ENCODE data around the gene NPB. TPM values are rescaled to one million over a fixed set of nuclear protein-coding genes. Genes with fewer than 3 reads are reported as not detected.

The NPB gene
- polyA plus RNA-seq, 4 donors = 0.32 to 1.00 (median 0.48) TPM

DNA sequence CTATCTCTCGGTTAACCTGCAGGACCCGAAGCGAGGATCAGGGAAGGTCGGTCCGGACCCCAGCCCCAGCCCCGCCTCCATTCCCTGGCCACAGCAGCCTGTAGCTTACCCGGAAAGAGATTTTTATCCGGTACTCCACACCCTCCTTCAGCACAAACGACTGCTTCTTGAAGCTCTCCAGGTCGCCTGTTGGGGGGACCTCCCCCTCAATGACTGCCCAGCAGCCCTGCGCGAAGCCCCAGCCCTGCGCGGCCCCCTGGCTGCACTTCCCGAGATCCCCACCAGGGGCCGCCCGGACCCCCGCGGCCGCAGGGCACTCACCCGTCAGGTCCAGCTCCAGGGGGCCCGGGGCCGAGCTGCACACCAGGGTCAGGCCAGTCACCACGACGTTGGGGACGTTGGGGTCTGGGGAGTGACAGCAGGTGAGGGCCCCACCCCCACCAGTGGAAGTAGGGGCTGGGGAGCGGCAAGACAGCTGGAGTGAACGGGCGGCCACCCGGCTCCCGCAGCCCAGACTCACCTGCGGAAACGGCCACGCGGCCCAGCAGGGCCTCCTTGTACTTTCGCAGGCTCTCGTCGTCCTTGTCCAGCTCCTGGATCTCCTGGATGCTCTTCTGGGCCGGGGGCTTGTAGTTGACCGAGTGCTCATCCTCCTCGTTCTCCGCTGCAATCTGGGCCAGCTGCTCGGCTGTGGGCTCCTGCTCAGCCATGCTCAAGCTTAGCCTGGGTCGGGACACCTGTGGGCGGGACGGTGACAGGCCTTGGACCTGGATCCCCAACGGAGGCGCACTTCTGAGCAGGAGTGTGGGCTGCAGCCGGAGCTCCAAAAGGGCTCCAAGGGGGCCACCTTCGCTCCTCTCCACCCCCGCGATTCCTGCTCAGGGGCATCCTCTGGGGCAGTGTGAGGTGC lies 32.6 kb upstream of the NPB start:
- no peak for DNase-seq (ENCODE audit: low read depth in 4 of 4, low spot score in 3 of 4)

- DNase-seq (ENCODE audit: low read depth in 4 of 4, low spot score in 3 of 4) = no peak
Measured at GRCh38 chr17:81870131-81870980, 31.7 kb upstream of the NPB start.

GRCh38 chr17:81870981-81871386 lies 31.1 kb upstream of the NPB start, which contains the start of gene ARHGDIA:
TSS of gene ARHGDIA (minus strand) at chr17:81871337. CDS start at chr17:81869930, 1,407 bp downstream.
- DNase-seq (ENCODE audit: low read depth in 4 of 4, low spot score in 3 of 4) = no peak

GRCh38 chr17:81871387-81872230 lies 30.4 kb upstream of the NPB start:
- DNase-seq (ENCODE audit: low read depth in 4 of 4, low spot score in 3 of 4) = peak in 3 of 4 donors; percentile 77 to 81 (median 78)

GRCh38 chr17:81877569-81877968 lies 24.5 kb upstream of the NPB start:
- no peak for DNase-seq (ENCODE audit: low read depth in 4 of 4, low spot score in 3 of 4)

GRCh38 chr17:81878294-81878693 lies 23.7 kb upstream of the NPB start:
- no peak for DNase-seq (ENCODE audit: low read depth in 4 of 4, low spot score in 3 of 4)

- DNase-seq (ENCODE audit: low read depth in 4 of 4, low spot score in 3 of 4) = no peak
Measured at GRCh38 chr17:81879121-81879520, 22.9 kb upstream of the NPB start.

GRCh38 chr17:81884520-81884919 lies 17.5 kb upstream of the NPB start:
- no peak for DNase-seq (ENCODE audit: low read depth in 4 of 4, low spot score in 3 of 4)

GRCh38 chr17:81884968-81885367 lies 17.1 kb upstream of the NPB start:
- DNase-seq (ENCODE audit: low read depth in 4 of 4, low spot score in 3 of 4) = no peak

GRCh38 chr17:81885454-81885853 lies 16.6 kb upstream of the NPB start:
- no peak for DNase-seq (ENCODE audit: low read depth in 4 of 4, low spot score in 3 of 4)

GRCh38 chr17:81885869-81886548 lies 16.0 kb upstream of the NPB start:
- no peak for DNase-seq (ENCODE audit: low read depth in 4 of 4, low spot score in 3 of 4)

GRCh38 chr17:81888105-81888987 lies 13.7 kb upstream of the NPB start:
- DNase-seq (ENCODE audit: low read depth in 4 of 4, low spot score in 3 of 4) = no peak

DNA sequence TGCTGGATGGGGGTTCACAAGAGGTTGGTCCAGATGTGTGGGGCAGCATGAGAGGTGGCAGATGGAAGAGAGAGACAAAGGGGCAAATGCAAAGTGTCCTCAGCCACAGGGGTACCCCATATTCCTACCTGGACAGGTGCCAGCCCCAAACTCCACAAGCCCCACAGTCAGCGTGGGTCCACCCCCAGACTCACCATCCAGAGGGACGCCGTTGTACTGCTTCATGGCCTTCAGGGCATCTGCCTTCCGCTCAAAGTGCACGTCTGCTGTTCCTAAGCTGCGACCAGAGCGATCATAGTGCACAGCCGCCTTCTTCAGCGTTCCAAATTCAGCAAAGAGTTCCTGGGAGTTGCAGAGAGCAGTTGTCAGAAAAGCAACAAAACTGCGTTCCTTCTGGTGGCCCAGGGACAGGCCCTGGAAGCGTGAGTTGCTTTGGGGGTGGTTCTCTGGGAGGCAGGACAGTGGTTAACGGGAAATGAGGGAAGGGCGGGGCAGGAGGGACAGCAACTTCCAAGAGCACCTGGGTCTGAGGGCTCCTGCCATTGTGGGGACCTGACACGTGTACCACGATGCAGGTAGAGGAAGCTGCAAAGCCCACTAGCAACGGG lies 12.9 kb upstream of the NPB start:
- no peak for DNase-seq (ENCODE audit: low read depth in 4 of 4, low spot score in 3 of 4)

- DNase-seq (ENCODE audit: low read depth in 4 of 4, low spot score in 3 of 4) = no peak
Measured at GRCh38 chr17:81889602-81890001, 12.4 kb upstream of the NPB start.

DNA sequence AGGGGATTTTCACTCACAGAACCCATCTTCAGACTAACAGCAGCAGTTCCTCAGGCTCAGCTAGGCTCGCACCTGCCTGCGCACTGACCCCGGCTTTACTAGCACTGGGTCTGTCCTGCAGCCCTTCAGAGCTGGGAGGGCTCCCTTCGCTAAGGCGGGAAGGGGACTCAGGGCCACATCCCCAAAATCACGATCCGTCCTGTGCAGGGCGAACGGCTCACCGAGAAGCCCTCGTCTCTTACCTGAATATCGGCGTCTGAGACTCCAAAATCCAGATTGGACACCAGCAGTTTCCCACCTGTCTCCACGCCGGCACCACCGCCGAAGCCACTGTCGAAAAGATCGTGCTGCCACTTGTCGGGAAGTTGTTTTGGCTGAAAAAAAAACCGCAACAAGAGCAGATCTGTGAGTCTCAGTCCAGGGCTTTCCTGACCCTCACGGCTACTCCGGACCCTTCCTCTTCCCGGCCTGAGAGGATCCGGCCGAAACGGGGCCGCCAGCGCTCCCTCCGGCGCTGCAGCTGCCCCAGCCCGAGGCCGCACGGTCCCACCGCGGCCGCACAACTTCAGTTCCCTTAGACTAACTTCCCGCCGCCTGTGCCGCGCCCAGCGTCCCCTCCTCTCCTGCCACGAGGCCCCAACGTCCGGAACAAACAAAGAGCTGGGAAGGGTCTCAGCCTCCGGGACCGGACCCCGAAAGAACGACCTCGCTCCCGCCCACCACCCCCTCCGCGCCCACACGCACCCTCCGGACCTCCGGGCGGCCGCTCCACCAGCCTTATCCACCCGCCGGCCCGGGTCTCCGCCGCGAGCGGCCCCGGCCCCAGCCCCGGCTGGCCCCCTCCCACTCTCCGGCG lies 11.4 kb upstream of the NPB start:
- DNase-seq (ENCODE audit: low read depth in 4 of 4, low spot score in 3 of 4) = no peak

GRCh38 chr17:81891303-81891552 lies 10.8 kb upstream of the NPB start:
- no peak for DNase-seq (ENCODE audit: low read depth in 4 of 4, low spot score in 3 of 4)

- no peak for DNase-seq (ENCODE audit: low read depth in 4 of 4, low spot score in 3 of 4)
Measured at GRCh38 chr17:81895400-81895799, 6.6 kb upstream of the NPB start.
